Esophagus (tissue), 2 donors: ENCODE results near the gene SLC39A11. TPM values are rescaled to one million over a fixed set of nuclear protein-coding genes. Genes with fewer than 3 reads are reported as not detected.
"Not testable (repeated sequence)": the region's sequence is repeated elsewhere in the genome, so short reads cannot be mapped to it uniquely, and the experiment has no call there.

Source experiments
- H3K27ac ChIP-seq, 2 donors: one replicate each; pipeline ENCODE4 v1.5.1; 2013; ENCODE audit warnings: low read depth in 2 of 2, mild to moderate bottlenecking in 2 of 2, inconsistent platforms in 1 of 2, low read length in 1 of 2, moderate library complexity in 1 of 2
- H3K27me3 ChIP-seq, 2 donors: one replicate each; pipeline ENCODE4 v1.6.1; 2013; ENCODE audit warnings: low read length in 2 of 2, control low read depth in 1 of 2, mild to moderate bottlenecking in 1 of 2; ENCODE audit not compliant: insufficient read depth in 2 of 2, control insufficient read depth in 1 of 2
- H3K36me3 ChIP-seq, 2 donors: one replicate each; pipeline ENCODE4 v1.6.1; 2013; ENCODE audit warnings: low read length in 1 of 2; ENCODE audit not compliant: control insufficient read depth in 2 of 2, insufficient read depth in 2 of 2
- H3K4me1 ChIP-seq, 2 donors: one replicate each; pipeline ENCODE4 v1.6.1; 2013; ENCODE audit warnings: low read length in 1 of 2; ENCODE audit not compliant: control insufficient read depth in 2 of 2, insufficient read depth in 2 of 2
- H3K4me3 ChIP-seq, 2 donors: one replicate each; pipeline ENCODE4 v1.5.1; 2013; ENCODE audit warnings: low read length in 2 of 2, mild to moderate bottlenecking in 2 of 2, low read depth in 1 of 2, moderate library complexity in 1 of 2
- H3K9me3 ChIP-seq, 2 donors: one replicate each; pipeline ENCODE4 v1.6.1; 2013; ENCODE audit warnings: mild to moderate bottlenecking in 2 of 2, low read depth in 1 of 2, low read length in 1 of 2, moderate library complexity in 1 of 2; ENCODE audit not compliant: control insufficient read depth in 2 of 2, insufficient read depth in 1 of 2
- WGBS, 2 donors: extraction: QIAGEN DNeasy Blood & Tissue Kit; methylation state at CpG; one replicate each; pipeline ENCODE4 v1.1.7; 2013; 5-methylcytosine and 5-hydroxymethylcytosine counted together
- polyA plus RNA-seq, 2 donors: library from polyadenylated mRNA; stranded (reverse); fragments of 200-250 nt; gene quantifications; one replicate each; pipeline ENCODE4 v1.2.3, GENCODE V29; 2013
- donor health status: healthy with polysubstance abuse.
- donor health status: Bipolar disorder and iron deficiency.

The SLC39A11 gene
- polyA plus RNA-seq, 2 donors: 10.6 to 11.7 TPM

- H3K27me3 ChIP-seq: no peaks in the 10 kb centered on the region
- H3K9me3 ChIP-seq: no peaks in the 10 kb centered on the region
- H3K4me1 ChIP-seq: no peaks in the 10 kb centered on the region
- no peaks in the 10 kb centered on the region for H3K36me3 ChIP-seq
- H3K4me3 ChIP-seq: no peak overlapping the region
- no peak overlapping the region for H3K27ac ChIP-seq
- WGBS, 2 donors: 56 to 68% methylated on average over 5 of the region's 5 CpGs
Measured at GRCh38 chr17:73098919-73099318, 6.4 kb upstream of the SLC39A11 start.

- H3K9me3 ChIP-seq, H3K27me3 ChIP-seq, H3K4me1 ChIP-seq, H3K36me3 ChIP-seq, H3K4me3 ChIP-seq, H3K27ac ChIP-seq: not testable (repeated sequence)
- 55 to 63% methylated on average over 8 of the region's 8 CpGs for WGBS, 2 donors
Measured at GRCh38 chr17:73097973-73098765, 5.7 kb upstream of the SLC39A11 start.

- H3K9me3 ChIP-seq: no peaks in the 10 kb centered on the region
- no peak overlapping the region for H3K4me3 ChIP-seq
- 73 to 76% methylated on average over 6 of the region's 6 CpGs for WGBS, 2 donors
- no peak overlapping the region for H3K27ac ChIP-seq
- peaks cover 0 to 3% of the 10 kb centered on the region in 2 donors for H3K4me1 ChIP-seq
- H3K36me3 ChIP-seq: no peaks in the 10 kb centered on the region
- no peaks in the 10 kb centered on the region for H3K27me3 ChIP-seq
Measured at GRCh38 chr17:73096866-73097265, 4.4 kb upstream of the SLC39A11 start.

- Histone ChIP-seq H3K27me3 (no peaks in the 10 kb centered on the region), H3K4me1 (peaks cover 0 to 3% of the 10 kb centered on the region in 2 donors), H3K27ac (no peak overlapping the region), H3K4me3 (no peak overlapping the region), H3K9me3 (no peaks in the 10 kb centered on the region), H3K36me3 (no peaks in the 10 kb centered on the region)
- 85 to 88% methylated on average over 6 of the region's 6 CpGs for WGBS, 2 donors
Measured at GRCh38 chr17:73096211-73096610, 3.7 kb upstream of the SLC39A11 start.

- Histone ChIP-seq H3K4me1 (peaks cover 4 to 8% of the 10 kb centered on the region in 2 donors), H3K9me3 (peaks cover 0 to 2% of the 10 kb centered on the region in 2 donors), H3K27ac (no peak overlapping the region), H3K4me3 (peak overlapping the region in 1 of 2 donors; percentile 73), H3K36me3 (peaks cover 0 to 2% of the 10 kb centered on the region in 2 donors), H3K27me3 (no peaks in the 10 kb centered on the region)
- 51 to 62% methylated on average over 9 of the region's 9 CpGs for WGBS, 2 donors
Measured at GRCh38 chr17:73093286-73093685, 798 bp upstream of the SLC39A11 start.

GRCh38 chr17:73091770-73092522 is 542 bp downstream of the SLC39A11 start:
- peak overlapping the region; percentile 62 to 73 for H3K4me3 ChIP-seq
- peaks cover 4 to 8% of the 10 kb centered on the region in 2 donors for H3K4me1 ChIP-seq
- peaks cover 0 to 9% of the 10 kb centered on the region in 2 donors for H3K36me3 ChIP-seq
- no peaks in the 10 kb centered on the region for H3K27me3 ChIP-seq
- H3K27ac ChIP-seq: peak overlapping the region; percentile 70 to 79
- 4 to 8% methylated on average over 20 of the region's 20 CpGs for WGBS, 2 donors
- peaks cover 0 to 2% of the 10 kb centered on the region in 2 donors for H3K9me3 ChIP-seq

GRCh38 chr17:73091410-73091769 is 1.1 kb downstream of the SLC39A11 start:
- Histone ChIP-seq H3K27ac (peak overlapping the region in 1 of 2 donors; percentile 70), H3K4me3 (peak overlapping the region in 1 of 2 donors; percentile 73), H3K9me3 (peaks cover 0 to 2% of the 10 kb centered on the region in 2 donors), H3K36me3 (peaks cover 0 to 9% of the 10 kb centered on the region in 2 donors), H3K27me3 (no peaks in the 10 kb centered on the region), H3K4me1 (peaks cover 4 to 8% of the 10 kb centered on the region in 2 donors)
- WGBS, 2 donors: 19 to 34% methylated on average over 4 of the region's 4 CpGs

GRCh38 chr17:73090396-73091202 is 1.9 kb downstream of the SLC39A11 start:
- Histone ChIP-seq H3K27me3 (no peaks in the 10 kb centered on the region), H3K36me3 (peaks cover 0 to 9% of the 10 kb centered on the region in 2 donors), H3K4me3 (no peak overlapping the region), H3K4me1 (peaks cover 4 to 8% of the 10 kb centered on the region in 2 donors), H3K9me3 (peaks cover 0 to 2% of the 10 kb centered on the region in 2 donors), H3K27ac (peak overlapping the region in 1 of 2 donors; percentile 38)
- 76 to 79% methylated on average over 11 of the region's 11 CpGs for WGBS, 2 donors
